CD4-positive, alpha-beta T cell treated with Interferon gamma for 1 hour (primary cell): ENCODE data around the gene PSORS1C2.
"Not testable (repeated sequence)": the region's sequence is repeated elsewhere in the genome, so short reads cannot be mapped to it uniquely, and the experiment has no call there.

Source experiments
- DNase-seq: peaks from one replicate; pipeline ENCODE4 v3.0.0-alpha.2; 2020

Gene PSORS1C2

DNA sequence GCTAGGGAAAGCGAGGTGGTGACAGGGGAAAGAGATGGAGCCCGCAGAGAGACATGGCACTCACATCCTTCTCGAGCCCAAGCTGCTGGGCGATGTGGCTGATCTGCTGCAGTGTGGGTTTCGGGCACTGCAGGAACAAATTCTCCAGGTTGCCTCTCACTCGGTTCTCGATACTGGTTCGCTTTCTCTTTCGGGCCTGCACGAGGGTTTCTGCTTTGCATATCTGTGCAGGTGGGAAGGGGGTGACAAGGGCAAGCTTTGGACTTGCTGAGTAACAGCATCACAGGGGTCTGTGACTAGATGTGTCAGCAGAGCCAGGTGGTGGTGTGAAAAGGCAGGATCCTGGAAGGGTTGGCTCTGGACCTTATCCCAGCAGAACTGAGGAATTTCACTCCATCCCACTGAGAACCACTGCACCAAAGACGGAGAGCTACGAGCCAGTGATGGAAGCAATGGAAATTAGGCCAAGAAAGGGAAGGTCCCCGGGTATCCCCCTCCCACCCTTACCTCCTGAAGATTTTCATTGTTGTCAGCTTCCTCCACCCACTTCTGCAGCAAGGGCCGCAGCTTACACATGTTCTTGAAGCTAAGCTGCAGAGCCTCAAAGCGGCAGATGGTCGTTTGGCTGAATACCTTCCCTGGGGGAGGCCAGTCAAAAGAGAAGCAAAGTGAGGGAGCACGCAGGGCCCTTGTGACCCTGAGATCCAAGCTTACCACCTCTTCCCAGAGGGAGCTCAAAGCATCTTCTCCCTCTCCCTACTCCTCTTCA lies 26.4 kb upstream of the PSORS1C2 start:
- not testable (repeated sequence) for DNase-seq

DNA sequence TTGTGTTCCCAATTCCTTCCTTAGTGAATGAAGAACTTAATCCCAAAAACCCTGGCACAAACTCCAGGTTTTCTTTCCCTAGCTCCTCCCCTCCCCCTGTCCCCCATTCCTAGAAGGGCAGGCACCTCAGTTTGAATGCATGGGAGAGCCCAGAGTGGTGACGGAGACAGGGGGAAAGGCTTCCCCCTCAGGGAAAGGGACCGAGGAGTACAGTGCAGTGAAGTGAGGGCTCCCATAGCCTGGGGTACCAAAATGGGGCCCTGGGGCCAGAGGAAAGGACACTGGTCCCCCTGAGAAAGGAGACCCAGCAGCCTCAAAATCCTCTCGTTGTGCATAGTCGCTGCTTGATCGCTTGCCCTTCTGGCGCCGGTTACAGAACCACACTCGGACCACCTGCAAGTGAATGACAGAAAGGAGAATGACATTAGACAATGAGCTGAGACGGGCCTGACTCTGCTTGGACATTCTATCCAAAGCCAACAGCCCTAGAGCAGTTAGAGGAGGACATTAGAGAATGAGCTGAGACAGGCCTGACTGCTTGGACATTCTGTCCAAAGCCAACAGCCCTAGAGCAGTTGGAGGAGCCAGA lies 25.7 kb upstream of the PSORS1C2 start:
- not testable (repeated sequence) for DNase-seq

DNA sequence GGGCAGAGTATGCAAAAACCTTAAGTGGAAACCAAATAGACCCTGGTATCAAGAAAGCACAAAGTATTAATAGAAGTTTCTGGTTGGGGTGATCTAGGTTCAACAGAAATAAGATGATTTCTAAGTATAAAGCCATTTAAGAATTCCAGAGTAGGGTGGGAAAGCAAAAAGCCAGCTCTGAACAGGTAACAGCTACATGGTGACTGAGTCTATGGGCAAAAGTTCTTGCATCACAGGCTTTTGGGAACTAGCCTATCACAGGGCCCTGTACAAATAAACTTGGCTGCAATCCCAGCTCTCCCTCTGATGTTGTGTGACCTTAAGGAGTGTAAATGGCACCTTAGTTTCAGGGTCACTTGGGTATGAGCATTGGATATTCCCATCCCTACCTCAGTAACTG lies 25.1 kb upstream of the PSORS1C2 start:
- no peak for DNase-seq

DNA sequence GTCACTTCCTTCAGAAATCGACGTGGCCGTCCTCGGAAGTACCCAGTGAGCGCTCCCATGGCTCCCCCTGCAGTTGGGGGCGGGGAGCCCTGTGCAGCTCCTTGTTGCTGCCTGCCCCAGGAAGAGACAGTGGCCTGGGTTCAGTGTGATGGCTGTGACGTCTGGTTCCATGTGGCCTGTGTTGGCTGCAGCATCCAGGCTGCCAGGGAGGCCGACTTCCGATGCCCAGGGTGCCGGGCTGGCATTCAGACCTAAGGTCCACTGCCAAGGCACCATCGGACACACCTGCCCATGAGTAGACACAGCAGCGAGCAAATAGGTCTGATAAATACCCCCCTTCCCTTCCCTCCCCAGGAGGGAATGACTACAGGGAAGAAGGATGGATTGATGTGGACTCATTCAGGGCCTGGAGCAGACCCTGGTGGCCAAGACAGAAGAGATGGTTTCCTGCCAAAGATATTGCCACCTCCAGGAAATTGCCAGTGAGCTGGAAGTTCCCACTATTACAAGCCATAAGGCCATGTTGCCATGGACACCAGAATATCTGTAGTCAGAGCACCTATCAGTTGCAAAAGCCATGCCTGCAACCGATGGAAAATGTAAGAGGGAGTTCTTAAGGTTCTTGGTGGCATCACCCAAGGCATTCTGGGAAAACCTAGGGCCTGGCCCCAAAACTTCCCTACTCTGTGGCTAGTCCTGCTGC lies 23.7 kb upstream of the PSORS1C2 start:
- DNase-seq, result no peak

DNA sequence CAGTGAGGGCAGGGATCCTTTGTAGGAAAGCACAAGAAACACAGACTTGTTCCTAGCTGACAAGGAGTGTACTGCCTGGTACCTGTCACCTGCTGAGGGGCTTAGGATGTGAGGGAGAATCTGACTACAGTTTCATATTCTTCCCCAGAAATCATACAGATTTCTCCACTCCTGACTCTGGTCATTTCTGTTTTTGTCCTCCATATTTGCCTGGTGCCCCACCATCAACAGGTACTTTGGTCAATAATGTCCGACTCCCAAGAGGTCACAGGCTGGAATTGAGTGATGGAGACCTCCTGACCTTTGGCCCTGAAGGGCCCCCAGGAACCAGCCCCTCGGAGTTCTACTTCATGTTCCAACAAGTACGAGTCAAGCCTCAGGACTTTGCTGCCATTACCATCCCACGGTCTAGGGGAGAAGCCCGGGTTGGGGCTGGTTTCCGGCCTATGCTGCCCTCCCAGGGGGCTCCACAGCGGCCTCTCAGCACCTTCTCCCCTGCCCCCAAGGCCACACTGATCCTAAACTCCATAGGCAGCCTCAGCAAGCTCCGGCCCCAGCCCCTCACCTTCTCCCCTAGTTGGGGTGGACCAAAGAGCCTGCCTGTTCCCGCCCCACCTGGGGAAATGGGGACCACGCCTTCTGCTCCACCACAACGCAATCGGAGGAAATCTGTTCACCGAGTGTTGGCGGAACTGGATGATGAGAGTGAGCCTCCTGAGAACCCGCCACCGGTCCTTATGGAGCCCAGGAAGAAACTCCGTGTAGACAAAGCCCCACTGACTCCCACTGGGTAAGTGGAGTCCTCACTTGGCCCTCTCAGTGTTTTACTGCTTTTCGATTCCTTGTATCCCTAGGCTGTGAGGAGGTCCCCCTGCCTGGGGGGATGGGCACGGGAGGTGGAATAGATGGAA lies 22.6 kb upstream of the PSORS1C2 start:
- no peak for DNase-seq

DNA sequence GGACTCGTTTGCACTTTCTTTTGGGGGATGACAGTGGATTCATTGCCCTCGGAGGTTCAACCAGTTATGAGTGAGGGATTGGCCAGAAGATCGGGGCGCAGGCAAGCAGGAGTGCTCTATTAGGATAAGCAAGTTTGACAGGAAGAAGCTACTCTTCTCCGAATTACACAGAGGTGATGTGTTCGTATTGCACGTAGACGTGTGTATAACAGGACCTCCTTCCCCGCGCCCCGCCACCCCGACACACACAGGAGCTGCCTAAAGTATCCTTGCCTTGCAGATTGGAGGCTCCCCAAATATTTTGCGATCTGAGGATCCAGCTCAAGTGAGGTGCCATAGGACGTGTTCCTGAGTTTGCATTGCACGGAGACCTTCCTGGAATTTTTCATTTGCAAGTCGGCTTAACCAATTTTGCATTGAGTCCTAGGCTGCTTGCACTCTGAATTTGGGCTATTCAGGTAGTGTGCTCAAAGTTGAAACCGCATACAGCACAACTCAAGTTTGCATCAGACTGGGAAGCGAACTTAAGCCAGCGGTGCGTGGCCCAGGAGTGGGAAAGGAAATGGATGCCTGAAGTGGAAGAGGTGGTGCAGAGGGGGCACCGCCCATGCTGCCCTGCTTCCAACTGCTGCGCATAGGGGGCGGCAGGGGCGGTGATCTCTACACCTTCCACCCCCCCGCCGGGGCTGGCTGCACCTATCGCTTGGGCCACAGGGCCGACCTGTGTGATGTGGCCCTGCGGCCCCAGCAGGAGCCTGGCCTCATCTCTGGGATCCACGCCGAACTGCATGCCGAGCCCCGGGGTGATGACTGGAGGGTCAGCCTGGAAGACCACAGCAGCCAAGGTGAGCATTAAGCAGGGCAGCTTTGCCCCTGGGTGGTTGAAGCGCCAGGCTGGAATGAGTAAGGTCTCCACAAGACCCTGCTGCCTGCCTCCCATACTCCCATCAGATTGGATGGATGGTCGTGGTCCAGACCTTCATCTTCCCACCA lies 20.3 kb upstream of the PSORS1C2 start:
- DNase-seq, result no peak

DNA sequence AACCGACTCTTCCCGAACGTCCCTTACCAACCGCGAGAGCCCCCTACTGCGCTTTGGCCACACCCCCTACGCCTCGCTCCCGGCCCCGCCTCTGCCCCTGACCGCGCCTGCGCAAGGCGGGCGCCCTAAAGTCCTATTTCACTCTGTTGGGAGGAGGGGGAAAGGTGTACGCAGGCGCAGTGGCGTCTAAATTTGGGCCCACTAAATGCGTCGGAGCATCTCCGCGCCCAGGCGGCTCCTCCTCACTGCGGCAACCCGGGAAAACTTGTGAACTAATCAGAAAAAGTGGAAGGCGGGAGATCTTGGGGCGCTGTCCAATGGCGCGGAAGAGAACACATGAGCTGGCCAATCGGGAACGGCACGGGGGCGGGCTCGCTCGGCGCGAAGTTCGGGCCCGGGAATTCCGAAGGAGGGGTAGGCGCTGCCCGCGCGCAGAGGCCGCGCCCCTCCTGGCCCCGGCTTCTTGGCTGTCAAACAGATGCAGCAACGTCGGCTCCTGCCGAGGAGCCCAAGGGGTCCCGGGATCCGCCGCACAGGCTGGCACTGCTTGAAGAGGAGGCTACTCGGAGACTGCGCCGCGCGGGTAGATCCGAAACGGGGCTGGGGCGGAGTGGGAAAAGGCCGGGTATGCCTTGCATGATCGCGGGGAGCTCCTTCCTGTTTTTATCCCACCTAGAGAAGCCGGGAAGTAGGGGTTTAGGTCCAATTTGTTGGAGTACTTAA lies 19.4 kb upstream of the PSORS1C2 start, which contains the start of gene TCF19:
TCF19 (plus strand) TSS at position 450 of the 723 bp plus-strand sequence. CDS start 881 bp downstream, outside the sequence.
- DNase-seq, result peak; percentile 99

DNA sequence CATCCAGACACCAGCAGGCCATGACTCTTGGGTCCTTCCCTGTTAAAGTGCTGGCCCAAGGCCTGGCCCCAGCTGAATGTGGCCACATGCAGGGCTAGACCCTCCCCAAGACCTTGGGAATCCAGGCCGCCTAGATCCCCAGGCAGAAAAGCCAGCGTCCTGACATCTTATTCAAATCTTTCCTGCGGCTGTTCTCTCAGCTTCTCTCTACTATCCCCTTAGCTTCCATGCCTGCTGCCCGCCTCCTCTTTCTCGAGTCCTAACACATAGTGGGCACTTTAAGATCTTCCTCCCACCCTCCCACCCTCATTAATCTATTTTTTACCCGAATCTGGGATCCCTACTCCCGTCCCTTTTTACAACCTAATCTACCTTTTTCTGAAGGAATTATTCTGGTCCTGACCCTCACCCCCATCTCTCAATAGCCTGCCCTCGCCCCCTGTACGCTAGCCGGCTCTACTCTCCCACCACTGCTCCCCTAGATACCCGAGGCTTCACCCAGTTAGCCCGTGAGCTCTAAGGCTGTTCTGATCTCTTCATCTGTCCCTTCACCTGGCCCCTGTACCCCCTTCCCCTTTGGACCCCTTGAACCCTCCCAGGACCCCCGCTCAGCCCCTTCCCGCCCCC lies 18.8 kb upstream of the PSORS1C2 start, which contains the start of gene CCHCR1:
CCHCR1 (minus strand) TSS at position 290 of the 627 bp plus-strand sequence; CDS start at position 88, 202 bp downstream.
- no peak for DNase-seq

DNA sequence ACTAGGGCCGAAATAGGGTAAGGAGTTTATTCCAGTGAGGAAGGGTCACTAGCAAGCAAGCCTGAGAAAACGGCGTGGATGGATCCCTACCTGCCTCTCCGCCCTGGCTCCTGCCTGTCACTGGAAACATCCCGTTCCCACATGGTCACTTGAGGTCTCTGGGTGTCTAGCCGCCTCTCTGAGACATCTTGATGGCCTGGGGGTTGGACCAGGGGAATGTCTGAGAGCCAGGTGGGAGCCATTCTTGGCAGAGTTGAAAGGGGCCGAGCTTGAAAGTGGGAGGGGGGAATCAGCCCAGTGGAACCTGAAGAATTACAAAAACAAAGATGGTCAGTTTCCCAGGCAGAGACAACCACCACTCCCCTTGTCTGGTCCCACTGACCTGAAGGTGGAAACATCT lies 17.8 kb upstream of the PSORS1C2 start:
- no peak for DNase-seq

DNA sequence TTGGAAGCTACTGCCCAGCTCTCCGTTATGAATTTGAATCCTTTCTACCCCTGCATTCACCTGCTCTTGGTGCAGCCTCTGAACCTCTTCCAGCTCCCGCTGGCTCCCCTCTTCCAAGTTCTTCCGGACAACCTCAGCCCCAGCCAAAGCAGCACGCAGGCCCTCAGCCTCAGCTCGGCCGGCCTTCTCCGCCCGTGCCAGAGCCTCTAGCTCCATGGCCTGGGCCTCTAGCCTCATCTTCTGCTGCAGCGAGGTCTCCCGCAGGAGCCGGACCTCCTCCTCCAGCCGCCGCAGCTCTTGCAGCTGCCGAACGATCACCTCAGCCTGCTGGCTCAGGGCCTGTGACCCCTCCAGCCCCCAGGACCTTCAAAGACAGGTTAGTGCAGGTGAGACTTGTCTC lies 15.6 kb upstream of the PSORS1C2 start:
- no peak for DNase-seq

DNA sequence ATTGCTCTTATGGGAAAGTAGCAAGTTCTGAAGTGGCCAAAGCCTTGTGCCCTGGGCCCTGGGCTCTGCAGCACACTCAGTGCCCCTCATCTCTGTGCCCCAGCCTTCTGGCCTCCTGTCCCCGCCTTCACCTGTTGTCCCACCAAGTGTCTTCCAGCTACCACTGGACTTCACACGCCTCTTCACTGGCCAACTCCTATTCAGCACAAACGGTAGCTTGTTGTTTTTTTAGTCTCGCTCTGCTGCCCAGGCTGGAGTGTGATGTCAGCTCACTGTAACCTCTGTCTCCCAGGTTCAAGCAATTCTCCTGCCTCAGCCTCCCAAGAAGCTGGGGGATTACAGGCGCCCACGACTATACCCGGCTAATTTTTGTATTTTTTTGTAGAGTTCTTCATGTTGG lies 13.9 kb upstream of the PSORS1C2 start:
- DNase-seq, result no peak

DNA sequence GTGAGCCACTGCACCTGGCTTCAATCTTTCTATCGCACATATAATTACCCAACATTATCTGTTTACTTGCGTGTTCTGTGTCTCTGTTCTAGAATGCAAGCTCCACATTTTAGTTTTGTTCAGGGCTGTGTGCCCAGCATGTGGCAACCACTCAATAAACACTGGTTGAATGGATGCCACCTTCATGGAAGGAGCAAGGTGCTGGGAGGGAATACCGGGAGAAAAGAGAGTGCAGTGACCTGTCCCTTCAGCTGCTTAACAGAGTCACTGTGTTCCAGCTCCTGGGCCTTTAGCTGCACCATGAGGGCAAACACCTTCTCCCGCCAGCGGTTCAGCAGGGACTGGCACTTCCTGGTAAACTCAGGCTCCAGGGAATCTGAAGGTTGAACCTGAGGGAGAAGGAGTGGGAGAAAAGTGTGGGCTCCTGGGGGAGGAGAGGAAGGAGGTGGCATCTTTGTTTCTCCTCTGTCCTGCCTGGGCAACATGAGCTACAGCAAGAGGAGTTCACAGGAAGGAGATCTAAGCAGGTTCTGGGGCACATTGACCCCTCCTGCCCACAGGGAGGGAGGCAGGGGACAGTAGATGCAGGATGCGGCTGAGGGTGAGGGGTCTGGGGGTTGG lies 11.1 kb upstream of the PSORS1C2 start:
- no peak for DNase-seq

DNA sequence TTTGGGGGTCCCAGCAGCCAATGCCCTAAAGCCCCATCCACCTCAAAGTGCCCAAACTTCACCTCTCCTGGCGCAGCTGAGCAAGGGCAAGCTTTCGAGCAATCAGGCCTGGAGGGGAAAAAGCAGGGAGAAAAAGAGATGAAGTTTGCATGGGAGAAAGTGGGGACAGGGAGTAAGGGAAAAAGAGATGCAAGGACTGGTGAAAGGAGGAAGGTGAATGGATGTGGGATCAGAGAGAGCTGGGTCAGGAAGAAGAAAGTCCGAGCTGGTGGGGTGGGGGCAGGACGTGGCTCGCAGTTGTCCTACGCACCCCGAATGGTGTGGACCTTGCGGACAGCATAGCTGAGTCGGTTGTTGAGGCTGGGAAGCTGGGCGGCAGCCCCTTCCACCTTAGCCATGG lies 6.5 kb upstream of the PSORS1C2 start:
- DNase-seq, result no peak

DNA sequence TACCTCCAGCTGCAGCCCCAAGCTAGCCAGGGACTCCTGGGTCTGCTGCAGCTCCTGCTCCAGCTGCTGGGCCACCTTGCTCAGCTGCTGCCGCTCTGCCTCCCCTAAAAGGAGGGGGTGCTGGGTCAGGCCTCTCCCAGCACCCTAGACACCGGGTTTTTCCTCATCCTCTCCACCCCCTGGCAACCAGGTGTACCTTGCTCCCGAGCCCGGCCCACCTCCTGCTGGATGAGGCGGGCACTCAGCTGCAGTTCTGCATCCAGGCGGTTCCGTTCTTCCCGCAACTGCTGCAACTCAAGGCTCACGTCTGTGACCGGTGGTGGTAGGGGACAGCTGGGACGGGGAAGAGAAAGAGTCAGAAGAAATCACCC lies 6.1 kb upstream of the PSORS1C2 start:
- DNase-seq, result no peak

DNA sequence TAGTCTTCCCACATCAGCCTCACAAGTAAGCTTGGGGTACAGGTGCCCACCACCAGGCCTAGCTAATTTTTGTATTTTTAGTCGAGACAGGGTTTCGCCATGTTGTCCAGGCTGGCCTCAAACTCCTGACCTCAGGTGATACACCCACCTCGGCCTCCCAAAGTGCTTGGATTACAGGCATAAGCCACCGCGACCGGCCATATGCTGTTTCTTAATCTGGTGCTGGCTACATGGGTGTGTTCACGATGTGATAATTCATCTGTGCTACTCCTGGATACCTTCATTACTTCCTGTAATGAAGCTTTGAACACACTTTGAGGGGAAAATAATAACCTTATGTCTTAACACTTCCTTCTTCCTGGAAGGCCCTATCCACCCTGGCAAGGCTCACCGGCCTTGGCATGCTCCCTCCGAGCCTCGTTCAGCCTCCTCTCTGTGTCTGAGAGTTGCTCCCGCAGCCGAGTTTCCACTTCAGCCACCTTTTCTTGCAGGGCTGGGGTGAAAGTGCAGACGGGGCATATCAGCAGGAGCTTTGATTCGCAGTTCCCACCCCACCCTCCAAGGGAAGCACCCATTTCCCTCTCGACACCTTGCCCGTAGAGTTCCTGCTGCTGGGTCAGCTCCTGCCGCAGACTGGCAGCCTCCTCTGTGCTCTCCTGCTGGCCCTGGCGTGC lies 5.6 kb upstream of the PSORS1C2 start:
- no peak for DNase-seq

DNA sequence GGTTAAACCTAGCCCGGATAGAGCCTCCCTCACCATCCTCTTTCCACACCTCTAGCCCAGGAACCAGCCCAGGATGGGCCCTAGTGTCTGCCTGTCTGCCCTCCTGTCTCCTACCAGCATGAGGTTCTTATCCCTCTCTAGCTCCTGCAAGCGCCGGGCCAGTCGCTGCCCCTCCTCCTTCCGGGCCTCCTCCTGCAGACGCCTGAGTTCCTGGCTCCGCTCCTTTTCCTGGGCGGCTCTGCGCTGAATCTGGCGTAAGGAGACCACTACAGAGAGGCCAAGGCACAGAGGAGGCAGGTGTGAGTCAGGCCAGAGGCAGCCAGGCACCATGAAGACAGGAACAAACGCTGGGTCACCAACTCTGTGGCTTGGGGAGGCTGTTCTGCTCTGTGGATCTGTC lies 4.3 kb upstream of the PSORS1C2 start:
- DNase-seq, result no peak

DNA sequence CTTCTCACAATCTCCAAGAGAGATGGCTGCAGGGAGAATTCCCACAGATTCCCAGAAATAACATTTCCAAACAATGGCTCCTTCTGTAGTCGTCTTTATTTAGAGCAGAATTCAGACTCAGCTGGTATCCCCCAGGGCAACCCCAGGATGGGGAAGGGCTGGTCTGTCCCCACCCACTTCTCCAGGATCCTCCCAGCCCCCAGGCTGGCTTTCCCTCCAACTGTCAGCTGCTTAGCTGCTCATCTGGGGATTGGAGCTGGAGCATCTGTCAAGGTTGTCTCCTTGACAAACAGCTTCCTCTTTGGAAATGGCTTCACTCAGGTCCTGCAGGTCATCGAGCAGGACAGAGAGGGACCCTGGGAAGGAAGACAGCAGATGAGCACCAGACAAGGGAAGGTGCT lies 3.5 kb upstream of the PSORS1C2 start:
- DNase-seq, result no peak

DNA sequence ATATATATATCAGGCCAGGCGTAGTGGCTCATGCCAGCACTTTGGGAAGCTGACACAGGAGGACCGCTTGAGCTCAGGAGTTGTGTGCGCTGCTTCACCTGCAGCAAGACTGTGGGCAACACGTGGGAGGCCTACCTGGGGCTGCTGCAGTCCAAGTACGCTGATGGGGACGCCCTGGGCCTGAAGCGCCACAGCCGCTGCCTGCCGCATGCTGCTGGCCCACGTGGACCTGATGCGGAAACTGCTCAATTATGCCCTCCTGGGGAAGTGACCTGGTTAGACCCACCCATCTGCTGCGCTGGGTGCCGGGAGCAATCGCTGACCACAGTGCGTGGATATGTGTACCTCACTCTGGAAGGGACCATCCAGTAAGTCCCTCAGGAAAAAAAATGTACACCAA lies 1.8 kb upstream of the PSORS1C2 start:
- DNase-seq, result no peak

DNA sequence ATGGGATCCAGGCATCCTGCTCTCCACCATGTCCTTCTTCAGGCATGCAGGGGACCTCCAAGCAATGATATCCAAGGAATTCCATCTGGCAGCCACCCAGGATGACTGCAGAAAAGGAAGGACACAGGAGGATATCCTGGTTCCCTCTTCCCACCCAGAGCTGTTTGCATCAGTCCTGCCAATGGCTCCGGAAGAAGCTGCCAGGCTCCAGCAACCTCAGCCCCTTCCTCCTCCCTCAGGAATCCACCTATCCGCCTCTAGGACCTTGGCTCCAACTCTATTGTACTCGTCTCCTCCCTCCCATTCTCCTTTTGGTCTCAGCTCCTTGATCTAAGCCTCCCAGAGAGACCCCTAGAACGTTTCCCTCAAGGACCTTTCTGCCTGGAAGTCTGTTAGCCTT lies 733 bp upstream of the PSORS1C2 start:
- DNase-seq, result no peak
